Stimulated activated CD8-positive, alpha-beta memory T cell treated with anti-CD3 and anti-CD28 coated beads, Interleukin-7, amount 100 ng/mL, for 24 hours (primary cell): ENCODE data around the gene NHERF1.

ENCODE experiments used
- DNase-seq: peaks from one replicate; pipeline ENCODE4 v3.0.0-alpha.2; 2020; ENCODE audit warnings: low read depth

NHERF1 gene

GRCh38 chr17:74810699-74811485 is 62.5 kb downstream of the NHERF1 start:
- DNase-seq: no peak

GRCh38 chr17:74812109-74813009 is 63.9 kb downstream of the NHERF1 start:
- DNase-seq: no peak

GRCh38 chr17:74814453-74814852 is 66.0 kb downstream of the NHERF1 start:
- DNase-seq: no peak

GRCh38 chr17:74815067-74815466 is 66.6 kb downstream of the NHERF1 start:
- no peak for DNase-seq

- no peak for DNase-seq
Measured at GRCh38 chr17:74815550-74816370, 67.3 kb downstream of the NHERF1 start.

- DNase-seq: no peak
Measured at GRCh38 chr17:74816905-74817620, 68.6 kb downstream of the NHERF1 start.

GRCh38 chr17:74818291-74818938 is 70.0 kb downstream of the NHERF1 start:
- no peak for DNase-seq
